ENCODE data around the gene CNPPD1. TPM values are rescaled to one million over a fixed set of nuclear protein-coding genes. Genes with fewer than 3 reads are reported as not detected.

The CNPPD1 gene
- total RNA-seq, 1 donor from 2014 or later = 65.0 TPM

- no peak for ATAC-seq
- intact Hi-C loops (cut with micrococcal nuclease) = no loop called here
- no peak for DNase-seq
These were observed 50.2 kb downstream of the CNPPD1 start for GRCh38 chr2:219126555-219126954.

GRCh38 chr2:219125886-219126270 is 50.8 kb downstream of the CNPPD1 start:
- no peak for DNase-seq
- intact Hi-C loops (cut with micrococcal nuclease) = no loop called here
- no peak for ATAC-seq

DNA sequence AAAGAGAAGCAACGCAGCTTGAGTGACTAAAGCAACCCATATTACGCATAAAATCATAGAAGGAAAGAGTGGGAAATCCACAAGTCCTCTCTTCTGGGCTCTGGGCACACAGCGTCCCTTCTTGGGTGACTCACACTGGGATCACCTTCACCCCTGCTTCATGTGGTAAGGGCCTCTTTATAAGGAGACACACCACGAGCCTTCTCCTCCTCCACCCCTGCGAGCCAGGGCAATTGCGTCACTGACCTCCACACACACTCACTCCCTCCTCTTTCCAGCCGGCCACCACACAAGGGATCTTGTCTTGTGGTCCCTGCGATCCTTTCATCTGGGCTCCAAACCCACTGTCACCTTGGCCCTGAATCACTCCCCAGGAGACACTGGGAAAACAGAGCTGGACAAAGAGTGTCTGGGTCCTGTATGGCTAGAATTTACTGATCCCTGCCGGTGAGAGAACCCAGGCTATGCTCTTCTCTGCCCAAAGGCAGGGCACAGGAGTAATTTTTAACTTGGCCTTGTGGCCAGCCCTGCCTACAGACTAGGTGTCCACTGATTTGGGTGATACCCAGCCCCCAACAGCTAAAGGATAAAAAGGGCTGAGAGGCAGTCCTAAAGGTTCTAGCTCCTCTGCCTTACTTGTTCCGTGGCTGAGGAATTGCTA is 51.4 kb downstream of the CNPPD1 start:
- intact Hi-C loops (cut with micrococcal nuclease) = no loop called here
- DNase-seq = no peak
- ATAC-seq = peak; percentile 60

DNA sequence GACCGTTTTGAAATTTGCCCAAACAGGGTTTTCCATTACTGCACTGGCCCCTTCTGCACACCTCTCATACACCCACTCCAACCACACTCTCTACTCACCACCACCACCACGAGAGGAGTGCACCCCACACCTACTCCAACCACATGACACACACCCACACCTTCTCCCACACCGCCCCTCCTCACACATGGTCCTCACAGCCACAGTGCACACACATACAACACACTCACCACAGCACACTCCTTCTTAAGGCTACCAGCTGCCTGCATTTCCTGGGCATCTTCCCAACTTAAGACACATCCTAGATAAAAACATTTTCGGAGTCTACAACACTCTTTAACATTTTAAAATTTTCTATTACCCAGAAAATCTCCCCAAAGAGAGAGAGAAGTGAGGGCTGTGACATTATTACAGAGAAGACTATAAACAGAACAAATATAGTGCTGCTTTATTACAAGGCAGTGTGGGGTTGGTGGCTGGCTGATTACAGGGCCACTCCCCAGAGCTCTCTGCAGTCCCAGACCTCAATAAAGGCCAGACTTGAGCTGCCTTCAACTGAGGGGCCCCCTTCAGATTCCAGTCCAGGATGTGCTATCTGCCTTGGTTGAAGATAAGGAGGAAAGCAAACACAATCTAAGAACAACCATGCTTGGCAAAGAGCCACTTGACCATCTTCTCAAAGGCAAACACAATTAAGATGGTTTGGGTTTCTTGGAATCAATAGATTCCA is 52.2 kb downstream of the CNPPD1 start:
- no peak for DNase-seq
- intact Hi-C loops (cut with micrococcal nuclease) = no loop called here
- ATAC-seq = no peak

GRCh38 chr2:219123356-219124135 is 53.2 kb downstream of the CNPPD1 start:
- intact Hi-C loops (cut with micrococcal nuclease) = no loop called here

GRCh38 chr2:219122202-219122980 is 54.3 kb downstream of the CNPPD1 start:
- ATAC-seq (no peak), DNase-seq (no peak)
- intact Hi-C loops (cut with micrococcal nuclease) = no loop called here

More at GRCh38 chr2:219123356-219124135, 53.2 kb downstream of the CNPPD1 start:
- DNase-seq (no peak), ATAC-seq (no peak)

Other genes with a start within 250 kb of the CNPPD1 start
- gene CDK5R2, start 217.3 kb downstream of the CNPPD1 start, total RNA-seq = not detected
- gene FEV, start 191.7 kb downstream of the CNPPD1 start, total RNA-seq = not detected
- gene CRYBA2, start 183.5 kb downstream of the CNPPD1 start, total RNA-seq = not detected
- not detected for gene CFAP65, start 135.4 kb downstream of the CNPPD1 start, total RNA-seq
- not detected for gene IHH, start 116.0 kb downstream of the CNPPD1 start, total RNA-seq
- gene NHEJ1, start 16.1 kb downstream of the CNPPD1 start, total RNA-seq = 7.0 TPM
- 0.37 TPM for gene SLC23A3, start 6.9 kb downstream of the CNPPD1 start, total RNA-seq
- 41.1 TPM for gene RETREG2, start 1.4 kb upstream of the CNPPD1 start, total RNA-seq
- 20.3 TPM for gene ZFAND2B, start 29.9 kb upstream of the CNPPD1 start, total RNA-seq
- 28.2 TPM for gene ABCB6, start 42.0 kb upstream of the CNPPD1 start, total RNA-seq
- 81.8 TPM for gene ATG9A, start 52.7 kb upstream of the CNPPD1 start, total RNA-seq
- gene ANKZF1, start 52.9 kb upstream of the CNPPD1 start, total RNA-seq = 30.4 TPM
- 2.5 TPM for gene GLB1L, start 68.5 kb upstream of the CNPPD1 start, total RNA-seq
- gene STK16, start 68.6 kb upstream of the CNPPD1 start, total RNA-seq = 16.4 TPM
- gene TUBA4B, start 76.3 kb upstream of the CNPPD1 start, total RNA-seq = not detected
- gene TUBA4A, start 77.0 kb upstream of the CNPPD1 start, total RNA-seq = 116 TPM
- gene DNAJB2, start 102.4 kb upstream of the CNPPD1 start, total RNA-seq = 74.9 TPM
- not detected for gene PTPRN, start 132.5 kb upstream of the CNPPD1 start, total RNA-seq
- gene RESP18, start 155.8 kb upstream of the CNPPD1 start, total RNA-seq = not detected
- 74.8 TPM for gene DNPEP, start 211.0 kb upstream of the CNPPD1 start, total RNA-seq
- gene DES, start 241.5 kb upstream of the CNPPD1 start, total RNA-seq = 14,457 TPM

Data from left ventricle myocardium superior (tissue), 1 donor.